Measurements from ENCODE around the gene PIP4K2B.
"Not testable (repeated sequence)": the region's sequence is repeated elsewhere in the genome, so short reads cannot be mapped to it uniquely, and the experiment has no call there.

Gene PIP4K2B

DNA sequence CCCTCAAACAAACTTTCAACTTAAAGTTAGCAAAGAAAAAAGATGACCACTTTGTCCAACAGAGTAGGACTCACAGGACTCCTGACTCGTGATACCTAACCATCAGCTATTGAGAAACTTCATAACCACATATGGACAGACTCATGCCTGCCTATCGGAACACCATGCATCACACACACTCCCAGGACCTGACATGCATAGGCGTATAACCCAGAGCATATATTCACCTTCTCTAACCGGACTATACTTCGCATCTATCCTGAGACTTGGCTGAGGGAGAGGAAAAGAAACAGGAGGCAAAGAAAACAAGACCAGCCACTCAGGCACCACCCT lies 2.2 kb downstream of the PIP4K2B start:
- Histone ChIP-seq H3K27me3 (ENCODE audit: control insufficient read depth, insufficient read depth, low read length) (no peaks in the 10 kb centered on the region), H3K27ac (ENCODE audit: low read depth, low read length) (no peak overlapping the region), H3K4me1 (ENCODE audit: control insufficient read depth, insufficient read depth, low read length) (peaks cover 21% of the 10 kb centered on the region), H3K36me3 (ENCODE audit: control insufficient read depth, insufficient read depth, low read length) (peaks cover 24% of the 10 kb centered on the region), H3K9ac (ENCODE audit: low read length) (peak overlapping the region; percentile 36), H3K4me3 (ENCODE audit: low read depth, low read length) (peak overlapping the region; percentile 98; the same call in 1 of the 2 replicates), H3K9me3 (ENCODE audit: control insufficient read depth, insufficient read depth, low read depth, low read length) (no peaks in the 10 kb centered on the region)

DNA sequence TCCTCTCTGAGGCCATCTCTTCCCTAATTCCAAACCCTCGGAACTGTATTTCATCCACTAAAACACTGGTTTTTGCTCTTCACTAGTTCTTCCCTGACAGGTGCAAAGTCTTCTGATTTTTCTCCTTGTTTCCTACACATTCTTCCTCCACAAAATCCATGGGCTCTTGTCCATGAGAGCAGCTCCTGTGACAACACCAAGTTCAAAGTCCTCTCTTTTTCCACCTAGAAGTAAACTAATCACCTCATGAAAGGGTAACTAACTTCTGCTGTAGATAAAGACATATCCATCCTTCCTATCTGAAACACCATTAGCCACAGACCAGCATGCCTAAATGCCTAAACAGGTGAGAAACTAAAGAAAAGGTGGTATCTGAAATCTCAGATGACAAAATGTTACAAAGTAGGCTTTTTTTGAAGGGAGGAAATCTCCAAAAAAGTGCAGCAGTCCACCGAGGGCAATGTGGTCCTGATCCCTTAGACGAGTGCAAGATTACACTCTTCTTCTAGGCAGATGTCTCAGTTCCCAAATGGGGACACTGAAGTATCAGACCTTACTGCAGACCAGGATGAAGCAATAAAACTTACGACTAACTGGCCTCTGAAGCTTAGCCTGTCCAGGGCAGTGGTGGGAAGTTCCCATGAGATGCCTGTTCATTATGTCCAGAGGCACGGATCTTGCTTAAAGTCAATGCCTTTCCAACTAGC lies 2.8 kb downstream of the PIP4K2B start:
- H3K4me3 ChIP-seq (ENCODE audit: low read depth, low read length) = peak overlapping the region; percentile 98; the same call in 1 of the 2 replicates
- H3K36me3 ChIP-seq (ENCODE audit: control insufficient read depth, insufficient read depth, low read length) = peaks cover 19% of the 10 kb centered on the region
- no peak overlapping the region for H3K27ac ChIP-seq (ENCODE audit: low read depth, low read length)
- H3K27me3 ChIP-seq (ENCODE audit: control insufficient read depth, insufficient read depth, low read length) = no peaks in the 10 kb centered on the region
- no peaks in the 10 kb centered on the region for H3K9me3 ChIP-seq (ENCODE audit: control insufficient read depth, insufficient read depth, low read depth, low read length)
- no peak overlapping the region for H3K9ac ChIP-seq (ENCODE audit: low read length)
- peaks cover 21% of the 10 kb centered on the region for H3K4me1 ChIP-seq (ENCODE audit: control insufficient read depth, insufficient read depth, low read length)

DNA sequence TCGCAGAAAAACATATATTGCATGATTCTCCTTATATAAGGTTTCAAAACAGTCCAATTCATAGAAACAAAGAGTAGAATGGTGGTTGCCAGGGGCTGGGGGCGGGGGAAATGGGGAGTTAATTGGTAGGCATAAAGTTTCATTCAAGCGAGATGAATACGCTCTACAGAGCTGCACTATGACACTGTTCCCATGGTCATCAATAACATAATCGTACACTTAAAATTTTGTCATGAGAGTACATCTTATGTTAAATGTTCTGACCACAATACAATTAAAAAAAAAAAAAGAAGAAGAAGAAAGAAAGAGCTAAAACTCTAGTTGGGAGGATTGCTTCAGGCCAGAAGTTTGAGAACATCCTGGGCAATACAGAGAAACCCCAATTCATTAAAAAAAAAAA lies 5.1 kb downstream of the PIP4K2B start:
- peaks cover 27% of the 10 kb centered on the region for H3K4me1 ChIP-seq (ENCODE audit: control insufficient read depth, insufficient read depth, low read length)
- H3K4me3 ChIP-seq (ENCODE audit: low read depth, low read length) = no peak overlapping the region
- no peak overlapping the region for H3K27ac ChIP-seq (ENCODE audit: low read depth, low read length)
- H3K9me3 ChIP-seq (ENCODE audit: control insufficient read depth, insufficient read depth, low read depth, low read length) = no peaks in the 10 kb centered on the region
- H3K27me3 ChIP-seq (ENCODE audit: control insufficient read depth, insufficient read depth, low read length) = no peaks in the 10 kb centered on the region
- H3K9ac ChIP-seq (ENCODE audit: low read length) = no peak overlapping the region
- H3K36me3 ChIP-seq (ENCODE audit: control insufficient read depth, insufficient read depth, low read length) = peaks cover 13% of the 10 kb centered on the region

DNA sequence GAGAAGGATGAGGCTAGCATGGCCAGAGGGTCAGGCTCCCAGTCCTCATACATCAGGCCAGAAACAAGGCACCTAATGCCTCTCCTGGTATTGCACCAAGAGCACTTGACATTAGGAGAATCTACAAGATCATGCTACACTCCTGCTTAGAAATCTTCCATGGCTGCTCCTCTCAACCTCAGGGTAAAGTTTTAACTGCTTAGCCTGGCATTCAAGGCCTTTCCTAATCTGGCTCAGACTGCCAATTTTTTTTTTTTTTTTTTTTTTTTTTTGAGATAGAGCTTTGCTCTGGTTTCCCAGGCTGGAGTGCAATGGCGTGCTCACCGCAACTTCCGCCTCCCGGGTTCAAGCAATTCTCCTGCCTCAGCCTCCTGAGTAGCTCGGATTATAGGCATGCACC lies 8.2 kb downstream of the PIP4K2B start:
- H3K27ac ChIP-seq (ENCODE audit: low read depth, low read length) = no peak overlapping the region
- peaks cover 15% of the 10 kb centered on the region for H3K4me1 ChIP-seq (ENCODE audit: control insufficient read depth, insufficient read depth, low read length)
- H3K9me3 ChIP-seq (ENCODE audit: control insufficient read depth, insufficient read depth, low read depth, low read length) = no peaks in the 10 kb centered on the region
- no peak overlapping the region for H3K9ac ChIP-seq (ENCODE audit: low read length)
- no peak overlapping the region for H3K4me3 ChIP-seq (ENCODE audit: low read depth, low read length)
- H3K36me3 ChIP-seq (ENCODE audit: control insufficient read depth, insufficient read depth, low read length) = peaks cover 20% of the 10 kb centered on the region
- H3K27me3 ChIP-seq (ENCODE audit: control insufficient read depth, insufficient read depth, low read length) = no peaks in the 10 kb centered on the region

- H3K9me3 ChIP-seq (ENCODE audit: control insufficient read depth, insufficient read depth, low read depth, low read length); H3K27ac ChIP-seq (ENCODE audit: low read depth, low read length); H3K27me3 ChIP-seq (ENCODE audit: control insufficient read depth, insufficient read depth, low read length); H3K4me3 ChIP-seq (ENCODE audit: low read depth, low read length); H3K9ac ChIP-seq (ENCODE audit: low read length): not testable (repeated sequence)
- peaks cover 25% of the 10 kb centered on the region for H3K36me3 ChIP-seq (ENCODE audit: control insufficient read depth, insufficient read depth, low read length)
- peaks cover 15% of the 10 kb centered on the region for H3K4me1 ChIP-seq (ENCODE audit: control insufficient read depth, insufficient read depth, low read length)
These were observed 9.1 kb downstream of the PIP4K2B start for GRCh38 chr17:38790148-38790707.

GRCh38 chr17:38789185-38789584 lies 10.2 kb downstream of the PIP4K2B start:
- Histone ChIP-seq H3K9ac (ENCODE audit: low read length) (no peak overlapping the region), H3K4me1 (ENCODE audit: control insufficient read depth, insufficient read depth, low read length) (peaks cover 15% of the 10 kb centered on the region), H3K36me3 (ENCODE audit: control insufficient read depth, insufficient read depth, low read length) (peaks cover 36% of the 10 kb centered on the region), H3K27ac (ENCODE audit: low read depth, low read length) (no peak overlapping the region; the same call in 1 of the 2 replicates), H3K9me3 (ENCODE audit: control insufficient read depth, insufficient read depth, low read depth, low read length) (no peaks in the 10 kb centered on the region), H3K4me3 (ENCODE audit: low read depth, low read length) (no peak overlapping the region), H3K27me3 (ENCODE audit: control insufficient read depth, insufficient read depth, low read length) (no peaks in the 10 kb centered on the region)

GRCh38 chr17:38787999-38788398 lies 11.4 kb downstream of the PIP4K2B start:
- H3K27me3 ChIP-seq (ENCODE audit: control insufficient read depth, insufficient read depth, low read length); H3K4me3 ChIP-seq (ENCODE audit: low read depth, low read length); H3K9ac ChIP-seq (ENCODE audit: low read length); H3K9me3 ChIP-seq (ENCODE audit: control insufficient read depth, insufficient read depth, low read depth, low read length); H3K27ac ChIP-seq (ENCODE audit: low read depth, low read length): not testable (repeated sequence)
- H3K4me1 ChIP-seq (ENCODE audit: control insufficient read depth, insufficient read depth, low read length) = peaks cover 15% of the 10 kb centered on the region
- peaks cover 44% of the 10 kb centered on the region for H3K36me3 ChIP-seq (ENCODE audit: control insufficient read depth, insufficient read depth, low read length)

GRCh38 chr17:38786372-38786771 lies 13.0 kb downstream of the PIP4K2B start:
- no peak overlapping the region for H3K4me3 ChIP-seq (ENCODE audit: low read depth, low read length)
- H3K27ac ChIP-seq (ENCODE audit: low read depth, low read length) = no peak overlapping the region
- H3K9ac ChIP-seq (ENCODE audit: low read length) = peak overlapping the region; percentile 2
- no peaks in the 10 kb centered on the region for H3K9me3 ChIP-seq (ENCODE audit: control insufficient read depth, insufficient read depth, low read depth, low read length)
- peaks cover 54% of the 10 kb centered on the region for H3K36me3 ChIP-seq (ENCODE audit: control insufficient read depth, insufficient read depth, low read length)
- H3K27me3 ChIP-seq (ENCODE audit: control insufficient read depth, insufficient read depth, low read length) = no peaks in the 10 kb centered on the region
- peaks cover 15% of the 10 kb centered on the region for H3K4me1 ChIP-seq (ENCODE audit: control insufficient read depth, insufficient read depth, low read length)

DNA sequence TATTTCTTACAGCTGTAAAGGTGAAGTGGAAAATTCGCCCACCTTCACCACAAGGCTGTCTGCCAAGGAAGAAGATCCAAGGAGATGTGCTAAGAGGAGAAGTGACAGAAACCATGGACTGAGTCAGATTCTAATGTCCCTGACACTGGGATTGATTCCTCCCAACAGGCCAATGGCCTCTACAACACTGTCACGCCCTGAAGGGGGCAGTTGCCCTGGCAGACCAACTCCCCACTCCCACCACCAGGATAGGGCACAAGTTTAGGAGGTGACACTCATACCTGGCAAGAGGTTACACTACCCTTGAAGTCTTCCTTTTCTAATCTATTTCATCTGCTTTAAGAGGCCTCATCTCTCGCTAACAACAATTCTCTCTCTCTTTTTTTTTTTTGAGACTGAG lies 16.1 kb downstream of the PIP4K2B start:
- no peak overlapping the region for H3K4me3 ChIP-seq (ENCODE audit: low read depth, low read length)
- no peak overlapping the region for H3K9ac ChIP-seq (ENCODE audit: low read length)
- peaks cover 86% of the 10 kb centered on the region for H3K36me3 ChIP-seq (ENCODE audit: control insufficient read depth, insufficient read depth, low read length)
- no peaks in the 10 kb centered on the region for H3K9me3 ChIP-seq (ENCODE audit: control insufficient read depth, insufficient read depth, low read depth, low read length)
- H3K27ac ChIP-seq (ENCODE audit: low read depth, low read length) = no peak overlapping the region
- H3K27me3 ChIP-seq (ENCODE audit: control insufficient read depth, insufficient read depth, low read length) = no peaks in the 10 kb centered on the region
- no peaks in the 10 kb centered on the region for H3K4me1 ChIP-seq (ENCODE audit: control insufficient read depth, insufficient read depth, low read length)

- no peak overlapping the region for H3K4me3 ChIP-seq (ENCODE audit: low read depth, low read length)
- H3K4me1 ChIP-seq (ENCODE audit: control insufficient read depth, insufficient read depth, low read length) = no peaks in the 10 kb centered on the region
- H3K9me3 ChIP-seq (ENCODE audit: control insufficient read depth, insufficient read depth, low read depth, low read length) = no peaks in the 10 kb centered on the region
- H3K27ac ChIP-seq (ENCODE audit: low read depth, low read length) = no peak overlapping the region
- H3K9ac ChIP-seq (ENCODE audit: low read length) = no peak overlapping the region
- H3K27me3 ChIP-seq (ENCODE audit: control insufficient read depth, insufficient read depth, low read length) = no peaks in the 10 kb centered on the region
- H3K36me3 ChIP-seq (ENCODE audit: control insufficient read depth, insufficient read depth, low read length) = peaks cover 94% of the 10 kb centered on the region
These were observed 19.2 kb downstream of the PIP4K2B start for GRCh38 chr17:38779965-38780752.

GRCh38 chr17:38777641-38778250 lies 21.6 kb downstream of the PIP4K2B start:
- H3K36me3 ChIP-seq (ENCODE audit: control insufficient read depth, insufficient read depth, low read length) = peaks cover 93% of the 10 kb centered on the region
- H3K9ac ChIP-seq (ENCODE audit: low read length) = no peak overlapping the region
- no peak overlapping the region for H3K27ac ChIP-seq (ENCODE audit: low read depth, low read length)
- H3K4me3 ChIP-seq (ENCODE audit: low read depth, low read length) = no peak overlapping the region
- H3K4me1 ChIP-seq (ENCODE audit: control insufficient read depth, insufficient read depth, low read length) = no peaks in the 10 kb centered on the region
- H3K27me3 ChIP-seq (ENCODE audit: control insufficient read depth, insufficient read depth, low read length) = no peaks in the 10 kb centered on the region
- H3K9me3 ChIP-seq (ENCODE audit: control insufficient read depth, insufficient read depth, low read depth, low read length) = no peaks in the 10 kb centered on the region
